ENCODE measurements around the gene LBHD2. TPM values are rescaled to one million over a fixed set of nuclear protein-coding genes. Genes with fewer than 3 reads are reported as not detected.
"Not testable (repeated sequence)": the region's sequence is repeated elsewhere in the genome, so short reads cannot be mapped to it uniquely, and the experiment has no call there.

LBHD2 gene
- total RNA-seq, 1 donor from 2014 or later: 0.94 TPM

- not testable (repeated sequence) for DNase-seq (ENCODE audit: low read depth)
Measured at GRCh38 chr14:103117499-103117898, 33.5 kb downstream of the LBHD2 start.

DNA sequence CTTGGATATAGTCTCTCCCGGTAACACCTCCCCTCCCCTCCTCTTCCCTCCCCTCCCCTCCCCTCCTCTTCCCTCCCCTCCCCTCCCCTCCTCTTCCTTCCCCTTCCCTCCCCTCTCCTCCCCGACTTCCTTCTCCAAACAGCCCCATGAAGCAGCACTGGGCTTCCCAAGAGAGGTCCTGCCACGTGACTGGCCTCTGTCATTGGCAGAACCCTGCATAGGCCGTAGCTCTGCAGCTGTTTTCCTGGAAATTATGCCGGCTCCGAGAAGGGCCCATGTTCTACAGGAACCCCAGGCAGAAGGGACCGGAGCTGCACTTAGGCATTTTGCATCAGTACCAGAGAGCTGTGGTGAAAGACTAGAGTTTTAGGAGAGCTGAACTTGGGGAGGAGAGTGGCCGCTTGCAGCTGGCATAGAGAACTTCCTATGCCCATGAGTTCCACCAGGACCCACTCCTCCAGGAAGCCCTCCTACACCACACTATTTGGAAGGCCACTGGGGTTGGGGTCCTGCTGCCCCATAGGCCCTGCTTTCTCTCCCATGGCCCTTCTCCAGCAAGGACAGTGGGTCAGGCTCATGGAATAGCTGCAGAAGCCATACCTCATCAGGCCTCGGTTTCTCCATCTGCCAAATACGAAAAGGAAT lies 34.1 kb downstream of the LBHD2 start:
- DNase-seq (ENCODE audit: low read depth): peak; percentile 88

GRCh38 chr14:103118663-103119404 lies 34.8 kb downstream of the LBHD2 start:
- peak; percentile 69 for DNase-seq (ENCODE audit: low read depth)

DNA sequence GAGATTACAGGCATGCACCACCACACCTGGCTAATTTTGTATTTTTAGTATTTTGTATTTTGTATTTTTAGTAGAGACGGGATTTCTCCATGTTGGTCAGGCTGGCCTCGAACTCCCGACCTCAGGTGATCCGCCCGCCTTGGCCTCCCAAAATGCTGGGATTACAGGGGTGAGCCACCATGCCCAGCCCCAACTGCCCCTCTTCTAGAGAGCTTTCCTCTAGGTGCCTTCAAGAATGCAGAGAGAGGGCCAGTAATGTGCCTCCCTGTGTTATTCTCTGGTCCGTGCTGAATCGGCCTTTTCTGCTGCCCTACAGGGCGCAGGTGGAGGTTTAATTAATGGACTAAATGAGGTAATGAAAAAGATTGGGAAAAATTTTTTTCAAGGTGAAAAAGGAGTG lies 35.5 kb downstream of the LBHD2 start:
- not testable (repeated sequence) for DNase-seq (ENCODE audit: low read depth)

DNA sequence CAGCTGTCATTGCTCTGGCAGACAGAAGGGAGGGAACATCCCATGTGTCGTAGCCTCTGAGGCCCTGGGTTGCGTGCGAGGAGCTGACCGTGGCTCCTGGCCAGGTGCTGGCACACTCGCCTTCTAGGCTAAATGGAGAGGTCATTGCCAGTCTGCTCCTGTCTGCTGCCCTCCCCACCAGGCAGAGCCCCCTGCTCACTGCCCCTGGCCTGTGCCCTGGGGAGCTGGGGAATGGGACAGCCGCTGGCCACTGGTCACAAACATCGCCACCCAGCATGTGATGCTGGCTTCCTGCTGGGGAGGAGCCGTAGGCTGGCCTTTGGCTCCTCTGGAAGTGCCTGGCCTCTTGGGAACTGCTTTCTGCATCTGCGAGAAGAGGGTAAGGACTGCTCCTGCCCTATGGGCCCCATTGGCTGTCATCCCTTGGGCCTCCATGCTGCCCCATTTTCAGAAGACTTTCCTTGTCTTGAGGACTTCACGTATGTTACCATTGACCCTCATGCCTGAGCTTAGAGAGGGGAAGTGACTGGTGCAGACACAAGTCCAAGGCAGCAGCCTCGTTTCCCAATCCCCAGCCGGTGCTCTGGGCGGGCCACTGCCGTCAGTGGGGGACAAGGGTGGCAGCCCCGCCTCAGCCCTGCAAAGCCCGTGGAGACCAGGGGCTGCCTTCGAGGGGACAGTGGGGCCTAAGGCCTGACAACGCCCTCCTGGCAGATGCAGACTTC lies 37.3 kb downstream of the LBHD2 start:
- no peak for DNase-seq (ENCODE audit: low read depth)

GRCh38 chr14:103121846-103122584 lies 38.0 kb downstream of the LBHD2 start:
- DNase-seq (ENCODE audit: low read depth): no peak

- DNase-seq (ENCODE audit: low read depth): no peak
Measured at GRCh38 chr14:103122585-103122946, 38.6 kb downstream of the LBHD2 start.

- no peak for DNase-seq (ENCODE audit: low read depth)
Measured at GRCh38 chr14:103122947-103123633, 39.1 kb downstream of the LBHD2 start, which contains the start of gene TNFAIP2. Gene TNFAIP2 (plus strand): TSS chr14:103123461. CDS start chr14:103126458, 2,997 bp downstream.

DNA sequence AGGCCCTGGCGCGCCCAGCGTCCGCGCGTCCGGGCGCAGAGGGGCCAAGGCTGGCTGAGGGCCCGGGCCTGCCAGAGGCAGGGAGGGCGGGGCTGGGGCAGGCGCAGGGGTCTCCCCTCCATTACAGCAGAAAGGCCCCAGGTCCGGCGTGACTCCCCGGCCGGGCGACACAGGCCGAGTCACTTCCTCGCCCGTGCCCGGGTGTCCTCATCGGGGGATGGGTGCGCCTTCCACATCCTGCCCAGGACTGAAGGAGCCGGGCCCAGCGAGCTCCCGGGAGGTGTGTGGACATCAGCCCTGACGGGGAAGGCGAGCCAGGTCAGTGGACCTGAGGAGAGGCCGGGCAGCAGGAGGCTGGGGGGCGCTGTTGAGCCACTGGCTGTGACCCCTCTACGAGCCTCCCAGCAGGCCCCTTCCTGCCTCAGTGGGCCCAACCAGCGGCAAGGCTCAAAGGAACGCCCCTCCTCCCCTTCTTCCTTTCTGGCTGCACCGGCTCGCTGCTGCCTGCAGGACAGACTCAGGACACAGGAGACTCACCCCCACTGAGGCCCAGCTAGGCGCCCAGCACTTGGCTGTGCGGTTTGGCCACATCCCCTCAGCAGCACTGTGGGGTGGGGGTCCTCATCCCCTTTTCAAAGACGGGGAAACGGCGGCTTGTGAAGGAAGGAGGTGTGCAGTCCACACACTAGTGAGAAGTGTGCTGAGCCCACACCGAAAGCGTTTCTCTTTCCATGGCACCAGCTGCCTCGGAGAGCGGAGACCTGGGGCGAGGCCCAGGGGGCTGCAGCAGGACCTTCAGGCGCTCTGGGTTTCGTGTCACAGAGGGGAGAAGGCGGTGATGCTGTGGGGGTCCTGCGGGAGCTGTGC lies 39.9 kb downstream of the LBHD2 start:
- DNase-seq (ENCODE audit: low read depth): no peak

DNA sequence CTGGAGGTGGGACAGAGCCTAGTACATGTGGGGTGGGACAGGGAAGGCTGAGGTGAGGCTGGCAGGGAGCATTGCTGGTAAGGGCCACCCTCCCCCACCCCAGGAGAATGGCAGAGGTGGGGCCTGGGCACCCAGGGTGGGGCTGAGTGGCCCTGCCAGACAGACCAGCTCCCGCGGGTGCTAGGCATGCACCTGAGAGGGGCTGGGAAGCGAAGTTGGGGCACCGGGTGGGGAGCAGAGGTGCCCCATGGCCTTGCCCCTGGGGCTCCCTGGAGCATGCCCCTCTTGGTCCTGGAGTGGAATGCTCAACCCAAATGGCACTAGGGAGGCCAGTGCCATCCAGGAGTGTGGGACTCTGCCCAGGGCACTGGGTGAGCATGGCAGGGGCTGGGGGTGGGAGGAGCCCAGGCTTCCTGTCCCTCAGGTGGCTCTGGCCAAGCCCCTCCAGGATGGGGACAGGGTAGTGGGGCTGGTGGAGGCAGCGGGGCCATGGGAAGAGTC lies 40.5 kb downstream of the LBHD2 start:
- no peak for DNase-seq (ENCODE audit: low read depth)

- DNase-seq (ENCODE audit: low read depth): no peak
Measured at GRCh38 chr14:103125098-103126070, 41.4 kb downstream of the LBHD2 start.

- DNase-seq (ENCODE audit: low read depth): no peak
Measured at GRCh38 chr14:103126088-103126872, 42.3 kb downstream of the LBHD2 start.

DNA sequence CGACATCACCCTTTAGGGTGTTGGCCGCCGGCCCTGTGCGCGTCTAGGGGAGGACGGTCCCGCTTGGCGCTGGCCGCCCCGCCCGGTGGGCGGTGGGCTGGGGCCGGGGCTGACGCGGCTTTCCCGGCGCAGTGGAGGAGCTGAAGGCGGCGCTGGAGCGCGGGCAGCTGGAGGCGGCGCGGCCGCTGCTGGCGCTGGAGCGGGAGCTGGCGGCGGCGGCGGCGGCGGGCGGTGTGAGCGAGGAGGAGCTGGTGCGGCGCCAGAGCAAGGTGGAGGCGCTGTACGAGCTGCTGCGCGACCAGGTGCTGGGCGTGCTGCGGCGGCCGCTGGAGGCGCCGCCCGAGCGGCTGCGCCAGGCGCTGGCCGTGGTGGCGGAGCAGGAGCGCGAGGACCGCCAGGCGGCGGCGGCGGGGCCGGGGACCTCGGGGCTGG lies 42.9 kb downstream of the LBHD2 start:
- DNase-seq (ENCODE audit: low read depth): no peak

GRCh38 chr14:103127356-103127755 lies 43.3 kb downstream of the LBHD2 start:
- DNase-seq (ENCODE audit: low read depth): no peak

DNA sequence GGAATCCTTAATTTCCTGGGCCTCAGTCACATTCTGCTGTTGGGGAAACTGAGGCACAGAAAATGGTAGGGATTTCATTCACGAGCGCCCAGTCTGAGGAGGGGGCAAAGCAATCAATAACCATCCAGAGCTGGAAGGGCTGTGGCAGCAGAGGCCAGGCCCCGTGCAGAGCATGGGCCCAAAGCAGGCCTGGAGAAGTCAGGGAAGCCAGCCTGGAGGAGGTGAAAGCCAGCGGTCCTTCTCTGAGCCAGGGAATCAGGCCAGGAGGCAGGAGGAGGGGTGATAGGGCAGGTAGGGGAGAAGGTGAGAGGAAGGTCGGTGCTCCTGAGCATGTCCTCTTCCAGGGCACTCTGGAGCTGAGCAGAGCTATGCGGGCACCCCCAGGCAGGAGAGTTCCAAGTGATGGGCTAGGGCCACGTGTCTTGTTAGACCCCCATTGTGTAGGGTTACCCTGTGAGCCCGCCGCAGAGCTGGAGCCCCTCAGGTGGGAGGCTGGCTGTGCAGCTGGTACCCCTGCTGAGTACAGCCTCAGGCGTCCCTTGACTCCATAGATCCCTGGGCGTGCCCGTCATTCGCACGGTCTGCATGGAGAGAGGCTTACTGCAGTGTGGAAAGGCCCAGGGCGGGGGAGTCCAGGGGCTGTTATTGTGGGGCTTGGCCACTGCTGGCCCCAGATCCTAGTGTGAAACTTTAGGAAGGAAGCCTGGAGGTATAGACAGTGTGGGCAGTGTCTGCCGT lies 44.0 kb downstream of the LBHD2 start:
- no peak for DNase-seq (ENCODE audit: low read depth)

DNA sequence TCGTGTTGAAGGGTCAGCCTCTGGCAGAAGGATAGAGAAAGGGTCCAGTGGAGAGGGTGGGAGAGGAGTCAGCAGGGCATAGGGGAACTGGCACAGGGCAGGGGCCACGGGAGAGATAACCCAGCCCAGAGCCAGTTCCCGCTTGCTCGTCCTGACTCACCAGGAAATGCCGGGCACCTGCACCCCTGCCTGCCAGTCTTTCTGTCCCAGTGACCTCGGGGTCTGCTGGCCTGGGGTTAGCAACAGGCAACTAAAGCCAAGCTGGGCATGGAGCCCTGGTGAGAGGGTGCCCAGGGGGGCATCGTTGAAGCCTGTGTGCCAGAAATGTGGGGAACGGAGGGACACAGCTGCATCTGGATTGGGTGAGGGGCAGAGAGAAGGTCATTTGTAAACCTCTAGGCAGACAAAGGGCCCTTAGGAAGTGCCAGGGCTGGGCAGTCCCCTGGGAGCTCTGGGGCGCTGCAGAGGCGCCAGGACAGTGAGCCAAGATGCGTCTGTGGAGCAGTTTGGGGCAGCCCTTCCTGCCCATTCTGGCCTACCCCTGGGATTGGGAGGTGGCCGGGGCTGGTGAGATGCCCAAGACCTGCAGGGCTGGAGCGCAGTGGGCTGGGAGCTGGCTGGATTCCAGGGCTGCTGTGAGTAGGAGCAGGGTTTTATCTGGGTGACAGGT lies 44.8 kb downstream of the LBHD2 start:
- DNase-seq (ENCODE audit: low read depth): no peak

Data from myocyte (in vitro differentiated cells).